NT2/D1 (cell line): Measurements from ENCODE around the gene ROPN1L.

Experiments
- DNase-seq: peaks from one replicate; pipeline ENCODE4 v3.0.0-alpha.2; 2011; ENCODE audit warnings: low read depth, low spot score
- H3K27me3 ChIP-seq: 2 replicates; pipeline ENCODE4 v1.6.0; 2011; ENCODE audit warnings: mild to moderate bottlenecking; ENCODE audit not compliant: insufficient read length, insufficient read depth
- H3K36me3 ChIP-seq: 2 replicates; pipeline ENCODE4 v1.6.1; 2011; ENCODE audit warnings: mild to moderate bottlenecking, low read length, mixed read lengths; ENCODE audit not compliant: insufficient read depth, insufficient read length
- H3K4me1 ChIP-seq: 2 replicates; pipeline ENCODE4 v1.5.1; 2011; ENCODE audit not compliant: insufficient read depth, insufficient read length
- H3K4me3 ChIP-seq: 2 replicates; pipeline ENCODE4 v1.5.1; 2011; ENCODE audit warnings: low read depth; ENCODE audit not compliant: insufficient read length
- H3K9ac ChIP-seq: 2 replicates; pipeline ENCODE4 v1.6.0; 2011; ENCODE audit warnings: low read depth; ENCODE audit not compliant: insufficient read length
- H3K9me3 ChIP-seq: 2 replicates; pipeline ENCODE4 v1.5.1; 2011; ENCODE audit warnings: mild to moderate bottlenecking, low read length; ENCODE audit not compliant: insufficient read depth
- SUZ12 ChIP-seq: IDR thresholded peaks from 2 replicates; pipeline ENCODE4 v1.6.1; 2011; ENCODE audit not compliant: insufficient read length, insufficient read depth; ENCODE audit errors: extremely low read depth
- YY1 ChIP-seq: IDR thresholded peaks from 2 replicates; pipeline ENCODE4 v1.6.1; 2011; ENCODE audit not compliant: insufficient read length, insufficient read depth
- ZNF274 ChIP-seq: IDR thresholded peaks from 2 replicates; pipeline ENCODE4 v1.6.1; 2011; ENCODE audit warnings: mild to moderate bottlenecking, low read depth, low read length

Gene ROPN1L

DNA sequence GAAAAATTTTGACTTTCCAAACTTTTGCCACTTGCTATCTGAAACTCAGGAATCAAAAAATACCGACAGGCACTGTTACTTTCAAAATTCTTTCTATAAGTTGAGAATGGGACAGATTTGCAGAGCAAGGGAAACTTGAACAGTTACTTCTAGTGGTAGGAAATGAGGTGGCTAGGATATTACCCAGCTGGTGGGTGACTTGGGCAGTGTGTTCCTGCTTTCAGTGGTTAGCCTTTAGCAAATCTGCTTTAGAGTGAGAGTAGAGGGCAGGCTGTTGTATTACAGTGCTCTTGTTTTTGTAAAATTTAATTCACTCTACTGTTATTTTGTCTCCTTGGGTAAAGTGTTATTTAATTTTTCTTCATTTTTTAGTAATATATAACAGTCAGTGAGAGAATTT, 40.2 kb upstream of the ROPN1L start:
- no peak for DNase-seq
- Histone ChIP-seq H3K36me3 (peaks cover 54% of the 10 kb centered on the region), H3K4me3 (no peak overlapping the region), H3K27me3 (no peaks in the 10 kb centered on the region), H3K9ac (no peak overlapping the region), H3K9me3 (no peaks in the 10 kb centered on the region), H3K4me1 (no peaks in the 10 kb centered on the region)
- TF ChIP-seq ZNF274 (no peak), SUZ12 (no peak), YY1 (no peak)

DNA sequence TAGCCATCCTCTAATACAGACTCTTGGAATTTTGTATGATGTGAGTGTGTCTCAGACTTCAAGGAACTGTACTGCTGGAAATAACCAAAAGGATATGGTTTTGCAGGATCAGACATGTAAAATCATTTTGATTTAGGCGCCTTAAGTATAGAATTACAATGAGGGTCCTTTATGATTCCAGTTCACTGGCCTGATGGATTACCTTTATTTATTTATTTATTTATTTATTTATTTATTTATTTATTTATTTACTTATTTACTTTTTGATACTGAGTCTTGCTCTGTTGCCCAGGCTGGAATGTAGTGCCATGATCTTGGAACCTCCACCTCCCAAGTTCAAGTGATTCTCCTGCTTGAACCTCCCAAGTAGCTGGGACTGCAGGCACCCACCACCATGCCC, 37.9 kb upstream of the ROPN1L start:
- Histone ChIP-seq H3K36me3 (peaks cover 62% of the 10 kb centered on the region), H3K9me3 (no peaks in the 10 kb centered on the region), H3K4me3 (no peak overlapping the region), H3K4me1 (no peaks in the 10 kb centered on the region), H3K27me3 (no peaks in the 10 kb centered on the region), H3K9ac (no peak overlapping the region)
- DNase-seq, result no peak
- TF ChIP-seq ZNF274 (no peak), YY1 (no peak), SUZ12 (no peak)

DNA sequence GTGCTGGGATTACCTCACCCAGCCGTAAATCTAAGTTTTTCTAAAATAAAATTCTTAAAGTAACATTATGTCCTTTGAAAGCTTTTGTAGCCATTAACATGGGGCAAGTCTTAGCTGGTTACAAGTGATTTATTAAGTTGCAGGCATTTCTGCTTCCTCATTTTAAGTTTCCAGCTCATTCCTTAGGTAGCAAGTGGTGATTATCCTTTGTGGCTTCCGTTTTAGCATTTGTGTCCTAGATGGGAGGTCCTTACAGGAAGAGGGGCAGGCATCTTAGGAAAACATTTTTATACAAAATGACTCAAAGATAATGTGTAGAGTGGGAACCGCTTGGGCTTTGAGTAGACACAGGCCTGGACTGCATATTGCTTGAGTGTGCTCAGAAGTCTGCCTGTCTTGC, 35.0 kb upstream of the ROPN1L start:
- H3K9me3 ChIP-seq, result no peaks in the 10 kb centered on the region
- H3K4me1 ChIP-seq, result no peaks in the 10 kb centered on the region
- no peak for DNase-seq
- no peak for TF ChIP-seq ZNF274
- TF ChIP-seq SUZ12, result no peak
- no peak for TF ChIP-seq YY1
- H3K36me3 ChIP-seq, result peaks cover 82% of the 10 kb centered on the region
- H3K27me3 ChIP-seq, result no peaks in the 10 kb centered on the region
- no peak overlapping the region for H3K9ac ChIP-seq
- H3K4me3 ChIP-seq, result no peak overlapping the region

DNA sequence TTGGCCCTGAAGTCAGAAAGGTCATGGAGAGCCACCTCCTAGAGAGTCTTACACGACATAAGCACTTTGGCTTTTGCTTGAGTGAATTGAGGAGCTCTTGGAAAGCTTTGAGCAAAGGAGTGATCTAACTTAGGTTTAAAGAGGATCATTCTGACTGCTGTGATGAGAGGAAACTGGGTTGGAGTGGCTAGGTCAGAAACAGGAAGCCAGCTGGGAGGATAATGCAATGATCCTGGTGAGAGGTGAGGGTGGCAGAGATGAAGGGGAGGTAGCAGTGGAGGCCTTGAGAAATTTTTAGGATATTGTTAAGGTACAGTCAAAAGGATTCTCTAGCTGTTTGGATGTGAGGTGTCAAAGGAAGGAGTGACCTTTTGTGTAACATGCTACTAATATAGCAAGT, 32.2 kb upstream of the ROPN1L start:
- Histone ChIP-seq H3K4me1 (no peaks in the 10 kb centered on the region), H3K27me3 (no peaks in the 10 kb centered on the region), H3K9ac (no peak overlapping the region), H3K9me3 (no peaks in the 10 kb centered on the region), H3K36me3 (peaks cover 83% of the 10 kb centered on the region), H3K4me3 (no peak overlapping the region)
- no peak for DNase-seq
- no peak for TF ChIP-seq YY1
- no peak for TF ChIP-seq SUZ12
- no peak for TF ChIP-seq ZNF274

DNA sequence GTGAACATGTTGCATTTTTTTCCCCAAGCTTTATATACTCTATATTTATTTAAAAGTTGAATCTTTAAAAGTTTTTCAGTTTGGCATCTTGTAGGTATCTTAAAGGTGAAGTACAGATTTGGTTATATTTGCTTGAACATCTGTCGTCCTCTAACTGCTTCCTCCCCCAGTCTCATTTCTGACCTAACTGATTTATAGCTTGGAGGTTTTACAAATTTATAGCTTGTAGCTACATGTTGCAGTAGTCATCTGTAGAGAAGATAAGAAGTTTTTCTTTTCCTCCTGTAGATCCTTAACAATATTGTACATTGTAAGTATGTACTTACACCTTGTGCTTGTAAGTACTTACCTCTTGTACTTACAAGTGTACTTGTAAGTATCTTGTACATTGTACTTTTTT, 31.0 kb upstream of the ROPN1L start:
- Histone ChIP-seq H3K36me3 (peaks cover 84% of the 10 kb centered on the region), H3K4me1 (no peaks in the 10 kb centered on the region)

DNA sequence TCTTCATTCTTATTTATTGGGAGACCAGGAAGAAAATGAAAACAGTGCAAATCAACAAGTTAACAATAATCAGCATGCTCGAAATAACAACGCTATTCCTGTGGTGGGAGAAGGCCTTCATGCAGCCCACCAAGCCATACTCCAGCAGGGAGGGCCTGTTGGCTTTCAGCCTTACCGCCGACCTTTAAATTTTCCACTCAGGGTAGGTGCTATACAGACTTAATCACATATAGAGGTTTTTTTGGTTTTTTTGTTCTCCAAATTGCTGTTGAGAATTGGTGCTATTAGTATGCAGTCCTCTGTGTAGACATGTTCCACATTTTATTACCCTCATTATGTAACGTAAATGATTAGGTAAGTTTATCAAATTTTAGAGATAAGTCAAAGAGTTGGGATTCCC, 30.3 kb upstream of the ROPN1L start:
- H3K36me3 ChIP-seq, result peaks cover 84% of the 10 kb centered on the region
- no peak overlapping the region for H3K4me3 ChIP-seq
- no peak for DNase-seq
- TF ChIP-seq SUZ12, result no peak
- no peak for TF ChIP-seq YY1
- no peak for TF ChIP-seq ZNF274
- no peaks in the 10 kb centered on the region for H3K27me3 ChIP-seq
- H3K9ac ChIP-seq, result no peak overlapping the region
- no peaks in the 10 kb centered on the region for H3K9me3 ChIP-seq
- H3K4me1 ChIP-seq, result no peaks in the 10 kb centered on the region

More for the DNA sequence above, 31.0 kb upstream of the ROPN1L start:
- H3K27me3 ChIP-seq, result no peaks in the 10 kb centered on the region
- TF ChIP-seq SUZ12 (no peak), YY1 (no peak), ZNF274 (no peak)
- H3K9me3 ChIP-seq, result no peaks in the 10 kb centered on the region
- no peak overlapping the region for H3K4me3 ChIP-seq
- no peak overlapping the region for H3K9ac ChIP-seq
- no peak for DNase-seq

DNA sequence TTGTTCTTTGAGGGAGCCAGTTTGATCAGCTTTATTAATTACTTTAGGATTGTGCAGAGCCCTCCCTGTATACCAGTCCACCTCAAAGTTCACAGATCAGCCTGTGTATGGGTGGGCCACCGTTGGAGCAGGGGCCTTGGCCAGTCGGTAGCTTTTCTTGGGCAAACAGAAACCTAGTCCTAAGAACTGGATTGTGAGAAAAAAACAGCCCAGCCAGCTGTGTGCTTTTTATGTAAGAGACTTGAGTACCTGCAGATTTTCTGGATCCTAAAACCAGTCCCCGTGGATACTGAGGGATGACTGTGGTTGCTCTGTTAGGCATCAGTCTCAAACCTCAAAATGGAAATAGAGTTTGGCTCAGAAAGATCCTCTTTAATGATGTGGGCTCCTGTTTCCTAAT, 24.8 kb upstream of the ROPN1L start:
- no peak for DNase-seq
- no peak for TF ChIP-seq ZNF274
- no peak for TF ChIP-seq YY1
- no peak for TF ChIP-seq SUZ12
- peaks cover 87% of the 10 kb centered on the region for H3K36me3 ChIP-seq
- no peaks in the 10 kb centered on the region for H3K4me1 ChIP-seq
- no peak overlapping the region for H3K4me3 ChIP-seq
- no peak overlapping the region for H3K9ac ChIP-seq
- H3K9me3 ChIP-seq, result no peaks in the 10 kb centered on the region
- no peaks in the 10 kb centered on the region for H3K27me3 ChIP-seq
